Skin of body (tissue), 3 donors: Measurements from ENCODE around the gene NR6A1. TPM values are rescaled to one million over a fixed set of nuclear protein-coding genes. Genes with fewer than 3 reads are reported as not detected.
A peak's percentile ranks its signal among the peaks of the same experiment; 100 is the strongest.

Experiments
- DNase-seq: peaks from one replicate; lab custom pipeline; 2025; lab: John Stamatoyannopoulos, UW
- small RNA-seq: library from RNA; depleted of rRNA; stranded (forward); fragments of <200 nt; gene quantifications from one replicate; pipeline ENCODE3, GENCODE V24; 2014; ENCODE audit warnings: low replicate concordance
- total RNA-seq: library from RNA; depleted of rRNA; stranded (reverse); fragments of >200 nt; gene quantifications from one replicate; pipeline ENCODE4 v1.2.3, GENCODE V29; 2014

Gene NR6A1
- total RNA-seq, 1 donor from 2014 or later: 0.99 TPM

- DNase-seq: no peak
These were observed 295.0 kb downstream of the NR6A1 start for GRCh38 chr9:124475868-124476690.

- no peak for DNase-seq
These were observed 295.8 kb downstream of the NR6A1 start for GRCh38 chr9:124475158-124475867.

GRCh38 chr9:124474151-124474550 lies 297.0 kb downstream of the NR6A1 start:
- no peak for DNase-seq

- DNase-seq: no peak
These were observed 297.8 kb downstream of the NR6A1 start for GRCh38 chr9:124473310-124473709.

- no peak for DNase-seq
These were observed 298.3 kb downstream of the NR6A1 start for GRCh38 chr9:124472770-124473169.

GRCh38 chr9:124471761-124472160 lies 299.4 kb downstream of the NR6A1 start:
- no peak for DNase-seq

GRCh38 chr9:124470726-124471125 lies 300.4 kb downstream of the NR6A1 start:
- DNase-seq: no peak

GRCh38 chr9:124470306-124470705 lies 300.8 kb downstream of the NR6A1 start:
- DNase-seq: no peak

GRCh38 chr9:124469011-124469832 lies 301.9 kb downstream of the NR6A1 start:
- no peak for DNase-seq

- DNase-seq: no peak
These were observed 302.9 kb downstream of the NR6A1 start for GRCh38 chr9:124468061-124468740.

GRCh38 chr9:124467410-124468060 lies 303.6 kb downstream of the NR6A1 start:
- DNase-seq: no peak

Small RNA genes lying within 50 kb of the gene (small RNA-seq; reads per million reads assigned to genes)
- 345 reads per million, percentile 98 among the genes with 10 or more reads in this experiment for gene MIR181A2
- 34.8 reads per million, percentile 95 among the genes with 10 or more reads in this experiment for gene MIR181B2
- not detected for gene RN7SL302P

Other genes with a start within 250 kb of the NR6A1 start
- 49.1 TPM for gene OLFML2A, start 5.8 kb upstream of the NR6A1 start, total RNA-seq
- not detected for gene WDR38, start 82.1 kb upstream of the NR6A1 start, total RNA-seq
- gene RPL35, start 90.6 kb upstream of the NR6A1 start, total RNA-seq: 1,522 TPM
- 13.0 TPM for gene ARPC5L, start 90.8 kb upstream of the NR6A1 start, total RNA-seq
- gene GOLGA1, start 169.8 kb upstream of the NR6A1 start, total RNA-seq: 13.5 TPM